ENCODE results near the gene INS.

- TF ChIP-seq YY1 (IDR thresholded peaks at IDR 0.05): no peak
- TF ChIP-seq, protein P1, sequence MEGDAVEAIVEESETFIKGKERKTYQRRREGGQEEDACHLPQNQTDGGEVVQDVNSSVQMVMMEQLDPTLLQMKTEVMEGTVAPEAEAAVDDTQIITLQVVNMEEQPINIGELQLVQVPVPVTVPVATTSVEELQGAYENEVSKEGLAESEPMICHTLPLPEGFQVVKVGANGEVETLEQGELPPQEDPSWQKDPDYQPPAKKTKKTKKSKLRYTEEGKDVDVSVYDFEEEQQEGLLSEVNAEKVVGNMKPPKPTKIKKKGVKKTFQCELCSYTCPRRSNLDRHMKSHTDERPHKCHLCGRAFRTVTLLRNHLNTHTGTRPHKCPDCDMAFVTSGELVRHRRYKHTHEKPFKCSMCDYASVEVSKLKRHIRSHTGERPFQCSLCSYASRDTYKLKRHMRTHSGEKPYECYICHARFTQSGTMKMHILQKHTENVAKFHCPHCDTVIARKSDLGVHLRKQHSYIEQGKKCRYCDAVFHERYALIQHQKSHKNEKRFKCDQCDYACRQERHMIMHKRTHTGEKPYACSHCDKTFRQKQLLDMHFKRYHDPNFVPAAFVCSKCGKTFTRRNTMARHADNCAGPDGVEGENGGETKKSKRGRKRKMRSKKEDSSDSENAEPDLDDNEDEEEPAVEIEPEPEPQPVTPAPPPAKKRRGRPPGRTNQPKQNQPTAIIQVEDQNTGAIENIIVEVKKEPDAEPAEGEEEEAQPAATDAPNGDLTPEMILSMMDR (IDR thresholded peaks at IDR 0.05; ENCODE audit: low read depth, low read length, missing input control): peak; percentile 73
- no peak for TF ChIP-seq JUND (IDR thresholded peaks at IDR 0.05)
- TF ChIP-seq, protein P2, sequence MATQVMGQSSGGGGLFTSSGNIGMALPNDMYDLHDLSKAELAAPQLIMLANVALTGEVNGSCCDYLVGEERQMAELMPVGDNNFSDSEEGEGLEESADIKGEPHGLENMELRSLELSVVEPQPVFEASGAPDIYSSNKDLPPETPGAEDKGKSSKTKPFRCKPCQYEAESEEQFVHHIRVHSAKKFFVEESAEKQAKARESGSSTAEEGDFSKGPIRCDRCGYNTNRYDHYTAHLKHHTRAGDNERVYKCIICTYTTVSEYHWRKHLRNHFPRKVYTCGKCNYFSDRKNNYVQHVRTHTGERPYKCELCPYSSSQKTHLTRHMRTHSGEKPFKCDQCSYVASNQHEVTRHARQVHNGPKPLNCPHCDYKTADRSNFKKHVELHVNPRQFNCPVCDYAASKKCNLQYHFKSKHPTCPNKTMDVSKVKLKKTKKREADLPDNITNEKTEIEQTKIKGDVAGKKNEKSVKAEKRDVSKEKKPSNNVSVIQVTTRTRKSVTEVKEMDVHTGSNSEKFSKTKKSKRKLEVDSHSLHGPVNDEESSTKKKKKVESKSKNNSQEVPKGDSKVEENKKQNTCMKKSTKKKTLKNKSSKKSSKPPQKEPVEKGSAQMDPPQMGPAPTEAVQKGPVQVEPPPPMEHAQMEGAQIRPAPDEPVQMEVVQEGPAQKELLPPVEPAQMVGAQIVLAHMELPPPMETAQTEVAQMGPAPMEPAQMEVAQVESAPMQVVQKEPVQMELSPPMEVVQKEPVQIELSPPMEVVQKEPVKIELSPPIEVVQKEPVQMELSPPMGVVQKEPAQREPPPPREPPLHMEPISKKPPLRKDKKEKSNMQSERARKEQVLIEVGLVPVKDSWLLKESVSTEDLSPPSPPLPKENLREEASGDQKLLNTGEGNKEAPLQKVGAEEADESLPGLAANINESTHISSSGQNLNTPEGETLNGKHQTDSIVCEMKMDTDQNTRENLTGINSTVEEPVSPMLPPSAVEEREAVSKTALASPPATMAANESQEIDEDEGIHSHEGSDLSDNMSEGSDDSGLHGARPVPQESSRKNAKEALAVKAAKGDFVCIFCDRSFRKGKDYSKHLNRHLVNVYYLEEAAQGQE (IDR thresholded peaks at IDR 0.05): no peak
- TF ChIP-seq, protein P3, sequence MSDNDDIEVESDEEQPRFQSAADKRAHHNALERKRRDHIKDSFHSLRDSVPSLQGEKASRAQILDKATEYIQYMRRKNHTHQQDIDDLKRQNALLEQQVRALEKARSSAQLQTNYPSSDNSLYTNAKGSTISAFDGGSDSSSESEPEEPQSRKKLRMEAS (IDR thresholded peaks at IDR 0.05): no peak
- TF ChIP-seq RAD21 (IDR thresholded peaks at IDR 0.05): peak; percentile 51 to 73
- TF ChIP-seq ZBTB33 (IDR thresholded peaks at IDR 0.05): no peak
- TF ChIP-seq TAF1 (conservative IDR thresholded peaks at IDR 0.05): no peak
- TF ChIP-seq SP1 (IDR thresholded peaks at IDR 0.05): no peak
- TF ChIP-seq, protein P4, sequence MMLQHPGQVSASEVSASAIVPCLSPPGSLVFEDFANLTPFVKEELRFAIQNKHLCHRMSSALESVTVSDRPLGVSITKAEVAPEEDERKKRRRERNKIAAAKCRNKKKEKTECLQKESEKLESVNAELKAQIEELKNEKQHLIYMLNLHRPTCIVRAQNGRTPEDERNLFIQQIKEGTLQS (IDR thresholded peaks at IDR 0.05): no peak
- TF ChIP-seq HNF4G (IDR thresholded peaks at IDR 0.05): no peak
Observed at GRCh38 chr11:2194877-2195755, 34.1 kb upstream of the INS start.

Data from liver (tissue), 3 donors.